ENCODE data around the gene ZNF423.

- TF ChIP-seq CTCF (IDR thresholded peaks at IDR 0.05; ENCODE audit: borderline replicate concordance, extremely low read depth, low read length, poor library complexity, severe bottlenecking) (no peak), EZH2 (IDR thresholded peaks at IDR 0.05; ENCODE audit: borderline replicate concordance, low read depth, low read length, severe bottlenecking) (no peak)
These were observed 227.8 kb downstream of the ZNF423 start for GRCh38 chr16:49628148-49628547.
